HG02938 (cell line): ENCODE results near the gene IRX5.

ENCODE experiments used
- ATAC-seq: cut with Tn5 transposase; IDR thresholded peaks from one replicate; pipeline ENCODE4 v1.9.1; 2021; ENCODE audit warnings: mild to moderate bottlenecking, moderate library complexity; ENCODE audit not compliant: unreplicated experiment

Gene IRX5

GRCh38 chr16:54944002-54944401 lies 13.3 kb downstream of the IRX5 start:
- no peak for ATAC-seq

GRCh38 chr16:54945063-54945462 lies 14.4 kb downstream of the IRX5 start:
- no peak for ATAC-seq

GRCh38 chr16:54946909-54947308 lies 16.2 kb downstream of the IRX5 start:
- no peak for ATAC-seq

GRCh38 chr16:54947616-54948015 lies 17.0 kb downstream of the IRX5 start:
- ATAC-seq, result no peak

GRCh38 chr16:54952195-54952594 lies 21.5 kb downstream of the IRX5 start:
- ATAC-seq, result no peak

GRCh38 chr16:54953461-54953860 lies 22.8 kb downstream of the IRX5 start:
- ATAC-seq, result no peak

GRCh38 chr16:54954220-54954619 lies 23.6 kb downstream of the IRX5 start:
- ATAC-seq, result no peak

- no peak for ATAC-seq
Observed at GRCh38 chr16:54955757-54956156, 25.1 kb downstream of the IRX5 start.

- no peak for ATAC-seq
Observed at GRCh38 chr16:54957403-54958166, 26.9 kb downstream of the IRX5 start.

- no peak for ATAC-seq
Observed at GRCh38 chr16:54962045-54962444, 31.4 kb downstream of the IRX5 start.

GRCh38 chr16:54964239-54964638 lies 33.6 kb downstream of the IRX5 start:
- ATAC-seq, result no peak

- ATAC-seq, result no peak
Observed at GRCh38 chr16:54965464-54965863, 34.8 kb downstream of the IRX5 start.

- no peak for ATAC-seq
Observed at GRCh38 chr16:54968011-54968410, 37.3 kb downstream of the IRX5 start.

- no peak for ATAC-seq
Observed at GRCh38 chr16:54968784-54969183, 38.1 kb downstream of the IRX5 start.

- ATAC-seq, result no peak
Observed at GRCh38 chr16:54970016-54970415, 39.4 kb downstream of the IRX5 start.

GRCh38 chr16:54974367-54974766 lies 43.7 kb downstream of the IRX5 start:
- ATAC-seq, result no peak

- ATAC-seq, result no peak
Observed at GRCh38 chr16:54976651-54977200, 46.1 kb downstream of the IRX5 start.

GRCh38 chr16:54977211-54977610 lies 46.5 kb downstream of the IRX5 start:
- ATAC-seq, result no peak

- ATAC-seq, result no peak
Observed at GRCh38 chr16:54980821-54981220, 50.2 kb downstream of the IRX5 start.
